Activated CD8-positive, alpha-beta memory T cell treated with anti-CD3 and anti-CD28 coated beads for 24 hours (primary cell): ENCODE data around the gene RAPSN.

Source experiments
- DNase-seq: peaks from one replicate; pipeline ENCODE4 v3.0.0-alpha.2; 2020

Gene RAPSN

GRCh38 chr11:47406896-47407745 lies 41.8 kb downstream of the RAPSN start:
- DNase-seq, result peak; percentile 66

- no peak for DNase-seq
These were observed 45.4 kb downstream of the RAPSN start for GRCh38 chr11:47403571-47403970.

GRCh38 chr11:47403135-47403534 lies 45.8 kb downstream of the RAPSN start:
- DNase-seq, result no peak

GRCh38 chr11:47400768-47401279 lies 48.1 kb downstream of the RAPSN start:
- no peak for DNase-seq

GRCh38 chr11:47399860-47400767 lies 48.8 kb downstream of the RAPSN start:
- DNase-seq, result peak; percentile 75

- DNase-seq, result peak; percentile 59
These were observed 50.4 kb downstream of the RAPSN start for GRCh38 chr11:47398551-47398950.

GRCh38 chr11:47398011-47398410 lies 50.9 kb downstream of the RAPSN start:
- no peak for DNase-seq

GRCh38 chr11:47396049-47396320 lies 53.0 kb downstream of the RAPSN start:
- no peak for DNase-seq

GRCh38 chr11:47395223-47396048 lies 53.5 kb downstream of the RAPSN start:
- peak; percentile 81 for DNase-seq

- DNase-seq, result peak; percentile 85
These were observed 54.4 kb downstream of the RAPSN start for GRCh38 chr11:47394322-47395222.

GRCh38 chr11:47394050-47394321 lies 55.0 kb downstream of the RAPSN start:
- DNase-seq, result no peak

GRCh38 chr11:47393163-47394049 lies 55.5 kb downstream of the RAPSN start:
- DNase-seq, result peak; percentile 61

- DNase-seq, result no peak
These were observed 56.3 kb downstream of the RAPSN start for GRCh38 chr11:47392546-47393162.

GRCh38 chr11:47391711-47392432 lies 57.1 kb downstream of the RAPSN start:
- no peak for DNase-seq

- DNase-seq, result no peak
These were observed 57.8 kb downstream of the RAPSN start for GRCh38 chr11:47391077-47391583.

- DNase-seq, result no peak
These were observed 58.5 kb downstream of the RAPSN start for GRCh38 chr11:47390422-47390760.

- DNase-seq, result peak; percentile 57
These were observed 59.1 kb downstream of the RAPSN start for GRCh38 chr11:47389577-47390421.

- no peak for DNase-seq
These were observed 60.0 kb downstream of the RAPSN start for GRCh38 chr11:47388697-47389576.
